NCI-H187 treated with DMSO at 0.1 percent for 48 hours (cell line): ENCODE data around the gene NID2.

Source experiments
- DNase-seq: peaks from one replicate; lab custom pipeline; 2025; lab: John Stamatoyannopoulos, UW

The NID2 gene

DNA sequence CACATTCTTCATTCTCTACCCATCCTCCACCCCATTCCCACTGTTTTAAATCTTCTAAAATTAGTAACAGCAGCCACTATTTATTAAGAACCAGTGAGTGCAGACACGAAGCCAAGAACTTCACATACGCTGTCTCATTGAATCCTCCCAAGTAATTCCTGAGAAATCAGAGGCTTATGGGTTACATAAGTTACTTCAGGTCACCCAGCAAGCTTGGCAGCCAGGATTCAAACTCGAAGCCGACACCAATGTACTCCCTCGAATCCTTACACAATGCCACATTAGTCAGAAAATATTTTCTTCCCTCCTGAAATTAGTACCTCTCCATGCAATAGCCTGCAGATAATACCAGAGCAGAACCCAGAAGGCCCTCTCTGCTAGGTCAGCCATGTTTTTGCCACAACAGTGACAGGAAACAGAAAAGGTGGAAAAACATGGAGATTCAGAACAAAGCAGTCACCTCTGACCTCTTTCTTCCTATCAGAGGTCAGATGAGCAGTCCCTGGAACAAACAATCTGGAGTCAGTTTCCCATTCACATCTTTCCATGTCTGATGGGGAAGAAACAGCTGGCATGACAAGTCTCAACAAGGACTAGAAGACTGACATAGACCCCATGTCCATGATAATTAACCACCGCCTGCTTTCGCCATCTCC, 16.4 kb downstream of the NID2 start:
- no peak for DNase-seq

DNA sequence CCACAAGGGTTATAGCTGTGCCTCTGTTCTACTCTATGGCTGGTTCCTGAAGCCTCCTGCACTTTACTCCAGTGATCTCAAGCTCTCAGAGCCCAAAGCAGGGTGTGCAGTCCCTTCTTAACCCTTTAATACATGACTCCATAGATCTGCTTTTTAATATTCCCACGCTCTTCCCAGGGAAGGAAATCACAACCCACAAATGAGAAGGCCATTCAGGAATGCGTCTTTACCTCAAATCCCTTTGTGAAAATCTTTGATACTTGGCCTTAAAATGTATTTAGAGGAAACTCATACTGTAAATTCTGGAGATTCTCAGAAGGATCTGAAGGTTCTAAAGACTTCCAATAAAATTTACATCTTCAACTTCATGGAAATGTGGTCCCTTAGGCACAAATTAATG, 17.0 kb downstream of the NID2 start:
- no peak for DNase-seq

DNA sequence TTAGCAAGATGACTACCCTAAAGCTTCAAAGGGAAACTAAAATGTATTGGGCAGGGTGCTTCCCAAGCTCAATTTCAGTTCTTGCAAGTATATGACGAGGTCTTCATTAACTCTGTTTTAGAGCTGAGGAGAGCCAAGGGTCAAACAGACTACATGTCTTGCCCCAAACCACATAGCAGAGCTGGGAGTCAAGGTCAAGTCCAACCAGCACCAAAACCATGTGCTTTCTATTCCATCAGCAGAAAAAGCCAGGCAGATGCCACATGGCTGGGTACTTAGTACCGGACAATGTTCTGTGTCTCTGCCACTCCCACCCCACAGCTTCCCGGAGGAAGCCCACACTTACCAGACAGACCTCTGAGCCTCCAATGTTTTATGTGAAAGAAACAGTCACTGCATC, 17.6 kb downstream of the NID2 start:
- DNase-seq: no peak

DNA sequence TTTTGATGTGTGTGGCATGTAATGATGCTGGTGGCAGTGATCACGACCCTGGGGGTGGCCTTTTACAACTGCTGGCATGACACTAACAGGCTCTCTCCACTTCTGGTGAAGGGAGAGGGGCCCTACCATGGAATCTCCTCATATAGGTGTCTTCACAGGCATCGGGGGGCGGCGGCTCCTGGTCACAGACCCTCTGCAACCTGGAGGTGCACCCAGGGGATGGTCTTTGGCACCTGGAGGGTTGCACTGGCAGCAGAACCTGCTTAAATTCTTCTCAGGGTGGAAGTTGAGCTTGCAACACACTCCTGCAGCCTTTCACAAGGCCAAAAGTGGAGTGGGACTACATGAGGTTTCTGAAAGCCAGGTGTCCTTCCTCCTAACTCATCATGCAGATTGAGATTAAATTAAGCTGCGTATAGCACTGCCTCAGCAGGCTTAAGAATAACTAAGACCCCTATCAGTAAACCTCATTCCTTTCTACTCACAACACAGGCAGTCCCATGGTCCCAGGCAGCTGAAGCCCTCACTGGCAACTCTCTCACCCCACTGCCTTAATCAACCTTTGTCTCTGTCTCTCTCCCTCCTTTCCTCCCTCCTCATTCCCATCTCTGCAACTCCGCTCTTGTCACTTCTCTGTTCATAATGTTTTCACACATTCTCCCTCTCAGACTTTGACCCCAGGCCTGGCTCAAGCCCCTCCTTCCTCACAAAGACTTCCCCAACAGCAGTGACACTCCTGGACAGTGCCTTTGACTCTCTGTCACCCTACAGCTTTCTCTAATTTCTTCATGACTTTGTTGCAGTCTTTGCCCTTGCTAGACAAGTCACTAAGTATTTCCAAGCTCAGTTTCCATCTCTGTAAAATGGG, 18.9 kb downstream of the NID2 start:
- DNase-seq: no peak

DNA sequence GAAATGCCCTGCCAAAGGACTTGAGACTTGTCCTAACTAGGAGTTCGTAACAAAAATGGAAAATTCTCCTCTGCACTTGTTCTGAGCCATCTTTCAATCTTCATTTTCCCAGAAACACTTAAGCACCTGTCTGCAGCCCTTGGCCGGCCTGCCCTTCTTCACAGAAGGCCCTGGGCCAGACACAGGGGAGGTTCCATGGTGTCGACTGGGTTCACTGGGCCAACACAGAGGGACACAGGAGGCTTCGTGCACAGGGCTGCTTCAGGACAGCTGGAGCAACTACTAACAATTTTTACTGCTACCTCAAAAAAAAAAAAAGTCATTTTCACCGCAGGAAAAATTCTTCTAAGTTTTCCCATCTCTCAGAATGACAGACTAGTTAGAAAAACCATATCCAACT, 19.6 kb downstream of the NID2 start:
- DNase-seq: no peak

DNA sequence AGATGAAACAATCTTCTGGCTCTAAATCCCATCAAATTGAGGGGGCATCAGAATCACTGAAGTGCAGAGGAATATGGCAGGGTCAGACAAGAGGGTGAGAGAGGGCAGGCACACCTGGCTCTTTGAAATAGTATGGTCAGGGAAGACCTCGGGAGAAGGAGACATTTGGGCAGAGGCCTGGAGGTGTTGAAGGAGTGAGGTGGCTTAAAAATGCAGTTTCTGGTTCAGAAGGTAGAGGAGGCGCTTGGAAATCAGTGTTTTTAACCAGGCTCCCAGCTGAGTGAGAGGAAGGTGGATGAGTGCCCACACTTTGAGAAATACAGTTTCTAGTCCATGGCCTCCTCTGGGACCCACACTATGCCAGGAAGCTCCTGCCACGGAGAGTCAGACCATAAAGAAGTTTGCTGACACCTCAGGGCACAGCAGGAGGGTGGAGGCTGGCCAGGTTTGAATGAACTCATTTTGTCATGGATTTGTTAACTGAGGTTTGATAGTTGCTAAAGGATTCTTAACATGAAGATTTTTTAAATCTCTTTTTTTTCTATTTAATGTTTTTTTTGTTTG, 20.1 kb downstream of the NID2 start:
- no peak for DNase-seq

DNA sequence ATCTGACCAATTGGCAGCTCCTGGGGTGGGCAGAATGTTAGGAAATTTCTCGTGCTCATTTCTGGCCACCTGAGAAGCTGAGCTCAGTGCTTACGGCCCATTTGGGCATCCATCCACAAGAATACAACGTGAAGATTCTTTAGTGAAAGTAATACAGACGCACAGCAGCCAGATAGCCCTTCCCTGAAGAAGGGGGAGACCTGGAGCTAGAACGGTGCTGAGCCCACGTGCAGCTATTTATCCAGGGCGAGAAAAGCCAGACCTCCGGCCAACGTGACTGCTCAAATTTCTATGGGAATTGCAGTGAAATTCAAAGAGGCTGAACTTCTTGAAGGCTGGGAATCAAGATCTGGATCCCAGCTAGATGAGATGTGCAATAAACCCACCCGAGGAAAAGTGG, 20.7 kb downstream of the NID2 start:
- no peak for DNase-seq

DNA sequence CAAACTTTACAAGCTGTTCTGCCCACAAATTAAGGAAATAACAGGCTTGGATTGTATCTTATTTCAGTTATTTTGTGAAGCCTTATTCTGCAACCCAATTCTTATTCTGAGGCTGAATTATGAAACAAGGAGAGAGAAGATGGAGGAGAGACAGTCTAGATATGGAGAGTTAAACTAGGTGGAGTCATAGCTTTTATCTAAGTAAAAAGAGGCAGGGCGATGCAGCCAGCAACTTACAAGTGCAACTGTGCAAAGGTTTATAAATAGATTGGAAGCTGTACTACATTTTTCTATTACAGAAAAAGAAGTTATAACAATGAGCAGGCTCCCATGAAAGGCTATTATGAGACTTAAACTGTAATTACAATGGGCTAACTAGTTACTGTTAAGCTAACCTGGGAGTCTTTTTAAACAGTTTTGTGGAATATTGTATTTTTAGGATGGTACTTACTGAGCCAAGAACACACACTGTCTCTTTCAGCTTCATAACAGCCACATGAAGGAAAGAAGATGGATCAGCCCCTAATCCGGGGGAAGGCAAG, 22.4 kb downstream of the NID2 start:
- DNase-seq: no peak

DNA sequence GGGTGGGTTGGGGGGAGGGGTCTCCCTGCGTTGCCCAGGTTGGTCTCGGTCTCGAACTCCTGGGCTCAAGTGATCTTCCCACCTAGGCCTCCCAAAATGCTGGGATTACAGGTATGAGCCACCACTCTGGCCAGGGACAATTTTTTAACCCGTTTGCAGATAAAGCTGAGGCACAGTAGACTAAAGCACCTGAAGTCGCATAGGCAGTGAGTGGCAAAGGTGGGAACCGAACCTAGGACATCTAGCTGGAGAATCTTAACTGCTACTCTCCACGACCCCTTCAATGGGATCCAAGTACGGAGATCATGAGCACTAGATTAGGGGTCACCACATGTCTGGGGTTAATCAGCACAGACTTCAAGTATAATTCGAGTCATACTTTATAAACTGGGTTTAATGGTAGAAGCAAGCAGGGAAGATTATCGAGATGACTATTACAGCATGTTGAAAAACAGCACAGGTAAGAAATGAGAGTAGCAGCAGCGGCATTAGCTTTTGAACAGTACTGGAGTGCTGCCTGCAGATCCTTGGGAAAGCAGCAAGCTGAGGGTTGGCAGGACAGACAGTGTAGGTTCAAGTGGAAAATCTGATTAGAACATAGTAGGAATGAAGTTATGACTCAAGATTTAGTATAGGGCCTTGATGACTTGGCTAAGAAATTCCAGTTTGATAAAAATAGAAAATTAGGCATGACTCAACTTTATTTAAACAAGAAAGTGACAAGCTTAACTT, 23.9 kb downstream of the NID2 start:
- DNase-seq: no peak

DNA sequence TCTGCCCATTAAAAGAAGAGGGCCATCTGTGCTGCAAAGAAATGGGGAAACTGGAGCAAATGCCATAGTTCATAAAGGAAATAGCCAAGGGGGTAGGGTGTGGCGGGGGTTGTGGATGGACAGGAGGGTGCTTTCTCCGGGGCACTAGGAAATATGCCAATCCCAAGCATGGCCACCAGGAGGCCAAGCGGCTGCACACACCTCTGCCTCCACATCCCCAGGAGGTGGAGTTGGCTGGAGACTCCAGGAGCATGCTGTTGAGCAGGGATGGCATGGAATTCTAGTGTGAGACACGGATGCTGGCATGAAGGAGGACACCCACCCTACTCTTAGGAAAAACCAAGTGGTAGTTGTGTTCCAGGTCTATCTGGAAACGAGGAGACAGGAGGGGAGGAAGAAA, 25.2 kb downstream of the NID2 start:
- DNase-seq: no peak

DNA sequence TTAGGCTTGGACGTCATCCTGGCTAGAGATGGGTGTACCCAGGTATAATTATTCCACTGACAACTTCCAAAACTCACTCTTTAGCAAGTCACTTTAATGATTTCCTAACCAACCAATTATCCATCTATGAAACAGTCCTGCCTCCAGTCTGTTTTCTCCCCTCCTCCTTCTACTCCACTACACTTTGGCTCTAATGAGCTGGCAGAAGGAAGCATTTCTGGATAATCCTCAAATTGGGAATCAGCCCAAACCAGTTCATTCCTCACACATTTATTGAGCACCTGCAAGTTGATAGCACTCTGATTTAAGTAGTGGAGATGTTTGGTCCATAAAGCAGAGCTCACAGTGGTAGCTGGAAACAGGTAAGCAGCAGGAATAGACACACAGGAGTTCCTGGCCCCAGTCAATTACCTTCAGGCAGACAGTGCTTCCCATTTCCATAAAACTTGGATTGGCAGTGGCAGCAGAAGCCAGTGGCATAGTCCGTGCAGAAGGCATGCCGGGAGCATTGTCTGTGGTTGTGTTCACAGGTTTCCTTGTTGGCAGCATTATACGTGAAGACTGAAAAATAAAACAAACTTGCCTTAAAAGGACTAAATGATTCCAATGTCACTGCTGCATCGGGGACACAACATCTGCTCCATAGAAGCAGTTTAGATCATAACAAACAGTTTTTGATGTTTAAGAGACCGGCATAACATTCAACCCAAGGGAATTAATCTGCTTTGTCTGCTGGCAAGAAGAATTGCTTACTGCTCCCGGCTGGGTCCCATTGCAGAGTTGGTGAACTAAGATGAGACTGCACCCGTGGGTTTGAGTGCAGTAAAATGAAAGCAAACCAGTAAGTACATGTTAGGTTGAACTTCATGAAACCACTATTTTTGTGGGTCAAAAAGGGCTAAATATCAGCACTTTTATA, 26.2 kb downstream of the NID2 start:
- no peak for DNase-seq

DNA sequence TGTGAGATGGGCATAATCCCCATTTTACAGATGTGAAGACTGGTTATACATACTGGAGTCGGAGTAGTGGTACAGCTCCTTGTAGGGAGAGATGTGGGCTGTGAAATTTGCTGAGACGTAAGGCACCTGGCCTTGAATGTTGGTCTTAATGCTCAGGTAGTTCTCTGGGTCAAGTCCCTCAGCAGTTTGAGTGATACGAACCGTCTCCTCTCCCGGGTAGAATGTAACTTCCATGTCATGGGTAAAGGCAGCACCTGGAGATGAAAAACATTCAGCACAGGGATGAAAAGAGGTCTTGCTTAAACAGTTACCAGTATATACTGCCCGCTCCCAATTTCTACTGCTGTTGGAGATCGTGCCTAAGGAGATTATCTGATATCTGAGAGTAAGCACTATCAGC, 28.3 kb downstream of the NID2 start:
- no peak for DNase-seq

DNA sequence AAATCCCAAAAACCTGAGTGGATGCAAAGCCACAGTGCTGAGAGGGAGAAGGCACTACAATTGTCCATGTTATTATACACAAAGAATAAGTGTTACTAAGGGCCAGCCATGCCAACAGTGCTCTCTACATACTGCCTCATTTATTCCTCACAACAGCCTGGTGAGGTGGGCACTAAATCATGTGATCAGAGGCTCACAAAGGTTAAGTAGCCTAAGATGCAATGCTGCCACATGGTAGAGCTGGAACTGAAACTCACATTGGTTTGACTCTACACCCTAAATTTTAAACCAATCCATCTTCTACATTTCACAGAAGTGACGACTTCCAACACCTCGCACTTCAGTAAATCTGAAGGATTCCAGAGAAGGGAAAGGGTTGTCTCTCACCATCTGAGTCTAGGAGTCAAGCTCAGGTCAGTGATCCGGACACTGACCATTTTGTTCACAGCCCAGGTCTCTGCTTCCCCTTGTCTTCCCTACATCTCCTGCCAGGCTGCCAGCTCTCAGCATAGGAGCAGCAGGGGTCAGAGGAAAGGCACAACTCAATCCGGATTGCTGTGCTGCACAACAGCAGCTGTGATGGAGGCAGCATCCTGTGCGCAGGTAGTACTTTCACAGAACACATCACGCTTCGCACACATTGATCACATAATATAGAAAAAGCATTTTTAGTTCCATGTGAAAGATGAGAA, 29.6 kb downstream of the NID2 start:
- DNase-seq: no peak

DNA sequence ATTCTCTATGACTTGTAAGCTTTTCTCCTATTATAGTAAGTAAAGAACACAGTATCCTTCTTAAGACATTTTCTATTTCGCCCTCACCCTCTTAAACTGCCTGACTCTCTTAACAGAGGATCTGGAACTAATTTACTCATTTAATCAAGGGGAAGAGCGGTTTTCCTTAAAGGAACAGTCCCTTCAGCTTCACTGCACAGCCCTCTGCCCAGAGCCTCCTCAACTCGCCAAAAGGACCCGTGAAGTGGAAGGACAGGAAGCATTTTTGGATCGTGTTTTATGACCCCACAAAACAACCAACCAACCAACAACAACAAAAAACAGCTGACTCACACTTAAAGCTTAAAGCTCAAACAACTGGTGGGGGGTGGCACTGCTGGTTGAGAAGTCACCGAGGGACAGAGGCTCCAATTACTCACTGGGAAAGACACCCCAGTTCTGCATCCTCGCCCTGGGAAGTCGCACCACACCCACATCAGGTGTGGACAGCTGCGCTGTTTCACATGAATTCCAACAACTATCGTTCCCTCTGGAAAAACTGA, 35.7 kb downstream of the NID2 start:
- DNase-seq: no peak

DNA sequence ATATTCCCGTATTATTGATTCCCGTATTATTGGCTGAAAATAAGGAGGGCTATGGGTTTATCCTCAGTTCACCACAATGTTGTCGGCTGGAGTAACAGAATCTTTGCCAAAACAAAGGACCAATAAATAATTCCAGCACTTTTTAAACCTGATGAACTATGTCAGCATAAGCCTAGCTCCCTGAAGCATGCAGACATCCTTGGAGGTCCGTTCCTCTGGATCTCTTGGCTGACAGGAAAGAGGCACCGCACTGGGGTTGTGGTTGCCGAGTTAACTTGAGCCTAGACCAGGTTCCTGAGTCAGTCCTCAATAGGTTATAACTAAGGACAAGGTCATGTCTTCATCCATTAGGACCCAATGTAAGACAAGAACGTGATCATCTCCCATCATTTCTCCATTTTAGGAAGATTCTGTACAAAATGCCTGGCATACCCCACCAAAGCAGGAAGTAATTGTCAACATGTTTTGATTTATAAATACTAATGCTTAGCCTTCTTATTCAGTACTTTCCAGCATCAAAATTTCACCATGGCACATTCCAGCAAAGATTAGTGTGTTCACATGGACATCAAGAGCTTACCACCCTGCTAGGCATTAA, 36.6 kb downstream of the NID2 start:
- DNase-seq: no peak

DNA sequence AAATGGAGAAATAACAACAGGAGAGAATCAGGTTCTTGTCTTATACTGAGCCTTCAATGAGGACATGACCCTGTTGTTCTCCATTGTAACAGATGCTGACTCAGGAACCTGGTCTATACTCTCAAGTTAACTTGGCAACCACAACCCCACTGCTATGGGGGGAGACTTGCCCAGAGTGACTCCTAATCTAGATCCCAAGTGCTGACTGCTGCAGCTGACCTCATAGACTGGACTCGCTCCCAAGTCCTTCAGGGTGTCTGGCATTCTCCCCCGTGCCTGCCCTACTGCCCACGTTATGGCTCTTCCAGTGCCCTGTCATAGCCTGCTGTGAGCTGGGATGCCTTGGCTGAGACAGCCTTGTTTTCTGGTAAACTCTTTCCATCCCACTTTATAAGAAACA, 37.1 kb downstream of the NID2 start:
- DNase-seq: no peak

DNA sequence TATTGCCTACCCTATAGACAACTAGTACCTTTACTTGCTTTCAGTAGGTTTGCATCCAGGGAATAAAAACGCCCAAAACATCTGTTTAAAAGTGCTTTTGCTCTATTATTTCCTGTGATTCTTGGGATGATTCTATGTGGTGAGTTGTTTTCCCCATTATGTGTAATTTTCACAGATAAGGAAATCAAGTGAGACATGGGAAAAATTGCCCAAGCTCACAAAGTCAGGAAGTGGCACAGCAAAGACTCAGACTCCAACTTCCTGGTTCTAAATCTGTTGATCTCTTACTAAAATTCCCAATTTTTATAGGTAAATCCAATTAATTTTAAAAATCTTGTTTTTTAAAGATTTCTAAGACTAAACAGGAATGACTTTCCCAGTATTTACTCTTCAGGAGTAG, 39.0 kb downstream of the NID2 start:
- DNase-seq: no peak

DNA sequence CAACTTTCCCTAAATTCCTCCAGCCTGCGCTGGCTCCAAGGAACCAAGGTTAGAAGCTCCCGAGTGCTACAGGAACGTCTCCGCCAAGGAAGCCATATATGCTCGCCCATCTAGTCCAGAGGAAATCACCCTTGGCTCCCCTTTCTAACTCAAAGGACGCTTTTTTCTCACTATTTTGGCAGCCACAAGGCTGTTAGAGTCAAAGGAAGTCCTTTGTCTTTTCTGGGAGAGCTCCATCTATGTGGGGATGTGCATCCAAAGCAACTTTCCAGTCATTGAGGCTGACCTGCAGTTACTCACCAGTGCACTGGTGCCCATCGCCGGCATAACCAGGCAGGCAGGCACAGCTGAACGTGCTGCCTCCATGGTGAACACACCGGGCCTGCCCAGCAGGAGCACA, 42.0 kb downstream of the NID2 start:
- DNase-seq: no peak

DNA sequence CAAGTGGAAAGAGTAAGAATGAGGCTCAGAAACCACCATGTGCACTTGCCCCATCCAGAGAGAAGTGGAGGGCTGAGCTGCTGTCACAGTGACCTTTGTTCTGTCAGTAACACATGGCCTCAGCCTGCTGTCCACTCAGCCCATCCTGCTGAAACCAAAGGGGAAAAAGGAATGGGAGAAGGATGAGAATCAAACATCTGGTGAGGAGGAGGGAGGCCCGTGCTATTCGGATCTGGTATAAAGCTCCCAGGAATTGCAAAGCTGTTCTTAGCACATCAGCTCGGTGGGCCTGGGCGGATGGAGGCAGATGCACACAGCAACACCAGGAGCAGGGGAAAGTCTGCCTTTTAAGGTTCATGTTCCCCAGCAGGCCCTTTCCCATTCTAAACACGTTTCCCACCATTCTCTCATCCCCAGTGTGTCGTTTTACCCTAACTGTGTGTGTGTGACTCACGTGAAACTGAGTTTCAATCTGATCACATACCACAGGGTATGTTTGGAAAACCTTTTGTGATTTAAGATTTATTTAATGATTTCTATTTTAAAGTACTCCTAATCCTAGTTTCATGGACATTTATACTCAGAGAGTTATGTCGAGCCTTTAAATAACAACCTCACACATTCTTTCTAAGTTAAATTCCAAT, 42.7 kb downstream of the NID2 start:
- no peak for DNase-seq

DNA sequence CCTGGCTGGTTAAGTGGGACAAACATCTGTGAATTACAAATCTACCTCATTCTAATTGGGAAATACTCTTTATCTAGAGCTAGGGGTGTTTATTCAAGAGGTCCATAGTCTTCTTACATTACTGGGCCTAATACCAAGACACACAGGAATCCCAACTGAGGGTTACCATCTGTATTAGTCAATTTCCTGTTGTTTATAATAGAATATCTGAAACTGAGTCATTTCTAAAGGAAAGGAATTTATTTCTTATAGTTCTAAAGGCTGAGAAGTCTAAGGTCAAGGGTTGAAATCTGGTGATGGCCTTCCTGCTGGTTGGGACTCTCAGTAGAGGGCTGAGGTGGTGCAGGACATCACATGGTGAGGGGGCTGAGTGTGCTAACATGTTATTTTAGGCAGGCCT, 43.5 kb downstream of the NID2 start:
- no peak for DNase-seq
